ENCODE measurements around the gene BTBD9. TPM values are rescaled to one million over a fixed set of nuclear protein-coding genes. Genes with fewer than 3 reads are reported as not detected.

BTBD9 gene
- total RNA-seq, 2 donors from 2014 or later, result 14.2 to 18.2 TPM

GRCh38 chr6:38591439-38591838 is 48.3 kb downstream of the BTBD9 start:
- no peak overlapping the region for H3K4me3 ChIP-seq
- H3K9me3 ChIP-seq, result no peaks in the 10 kb centered on the region
- no peak for DNase-seq (ENCODE audit: low spot score)
- no peaks in the 10 kb centered on the region for H3K27me3 ChIP-seq
- TF ChIP-seq CTCF (IDR thresholded peaks at IDR 0.05), result no peak
- no peaks in the 10 kb centered on the region for H3K4me1 ChIP-seq
- no peak overlapping the region for H3K27ac ChIP-seq
- H3K36me3 ChIP-seq, result peaks cover 21% of the 10 kb centered on the region

- no peak for DNase-seq (ENCODE audit: low spot score)
- no peaks in the 10 kb centered on the region for H3K9me3 ChIP-seq
- H3K27ac ChIP-seq, result no peak overlapping the region
- no peak for TF ChIP-seq CTCF (IDR thresholded peaks at IDR 0.05)
- H3K4me1 ChIP-seq, result no peaks in the 10 kb centered on the region
- H3K4me3 ChIP-seq, result no peak overlapping the region
- no peaks in the 10 kb centered on the region for H3K27me3 ChIP-seq
- H3K36me3 ChIP-seq, result peaks cover 21% of the 10 kb centered on the region
These were observed 50.4 kb downstream of the BTBD9 start for GRCh38 chr6:38589367-38589720.

GRCh38 chr6:38588631-38589366 is 50.9 kb downstream of the BTBD9 start:
- peaks cover 21% of the 10 kb centered on the region for H3K36me3 ChIP-seq
- DNase-seq (ENCODE audit: low spot score), result no peak
- H3K27ac ChIP-seq, result no peak overlapping the region
- TF ChIP-seq CTCF (IDR thresholded peaks at IDR 0.05), result no peak
- H3K4me3 ChIP-seq, result no peak overlapping the region
- H3K4me1 ChIP-seq, result no peaks in the 10 kb centered on the region
- no peaks in the 10 kb centered on the region for H3K27me3 ChIP-seq
- H3K9me3 ChIP-seq, result no peaks in the 10 kb centered on the region

GRCh38 chr6:38587766-38588362 is 51.9 kb downstream of the BTBD9 start:
- no peak for TF ChIP-seq CTCF (IDR thresholded peaks at IDR 0.05)
- H3K4me1 ChIP-seq, result no peaks in the 10 kb centered on the region
- no peaks in the 10 kb centered on the region for H3K9me3 ChIP-seq
- DNase-seq (ENCODE audit: low spot score), result no peak
- H3K4me3 ChIP-seq, result no peak overlapping the region
- H3K27ac ChIP-seq, result no peak overlapping the region
- H3K36me3 ChIP-seq, result peaks cover 21% of the 10 kb centered on the region
- H3K27me3 ChIP-seq, result no peaks in the 10 kb centered on the region

- no peak for TF ChIP-seq CTCF (IDR thresholded peaks at IDR 0.05)
- Histone ChIP-seq H3K27ac (no peak overlapping the region), H3K4me1 (no peaks in the 10 kb centered on the region), H3K36me3 (peaks cover 14% of the 10 kb centered on the region), H3K4me3 (no peak overlapping the region), H3K9me3 (no peaks in the 10 kb centered on the region), H3K27me3 (no peaks in the 10 kb centered on the region)
- DNase-seq (ENCODE audit: low spot score), result no peak
These were observed 52.7 kb downstream of the BTBD9 start for GRCh38 chr6:38586992-38587391.

Measured in right atrium auricular region (tissue), 2 donors.